ENCODE results near the gene CPED1.

CPED1 gene

DNA sequence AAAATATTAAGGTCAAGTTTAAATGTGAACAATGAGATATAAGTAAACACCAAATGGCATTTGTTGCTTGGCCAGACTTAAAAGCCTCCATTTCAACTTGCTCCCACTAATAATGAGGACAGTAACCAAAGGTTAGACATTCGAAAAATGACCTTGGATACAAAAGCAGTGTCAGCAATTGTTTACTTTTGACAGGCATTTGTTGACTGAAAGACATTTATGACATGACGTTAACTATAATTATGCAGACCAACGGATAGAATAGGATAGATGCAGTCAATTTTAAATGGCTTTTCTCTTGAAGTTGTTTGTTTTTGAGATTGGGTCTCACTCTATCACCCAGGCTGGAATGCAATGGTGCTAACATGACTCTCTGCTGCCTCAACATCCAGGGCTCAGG is 333.9 kb downstream of the CPED1 start:
- DNase-seq (ENCODE audit: low read depth), result no peak
- TF ChIP-seq, protein P1, sequence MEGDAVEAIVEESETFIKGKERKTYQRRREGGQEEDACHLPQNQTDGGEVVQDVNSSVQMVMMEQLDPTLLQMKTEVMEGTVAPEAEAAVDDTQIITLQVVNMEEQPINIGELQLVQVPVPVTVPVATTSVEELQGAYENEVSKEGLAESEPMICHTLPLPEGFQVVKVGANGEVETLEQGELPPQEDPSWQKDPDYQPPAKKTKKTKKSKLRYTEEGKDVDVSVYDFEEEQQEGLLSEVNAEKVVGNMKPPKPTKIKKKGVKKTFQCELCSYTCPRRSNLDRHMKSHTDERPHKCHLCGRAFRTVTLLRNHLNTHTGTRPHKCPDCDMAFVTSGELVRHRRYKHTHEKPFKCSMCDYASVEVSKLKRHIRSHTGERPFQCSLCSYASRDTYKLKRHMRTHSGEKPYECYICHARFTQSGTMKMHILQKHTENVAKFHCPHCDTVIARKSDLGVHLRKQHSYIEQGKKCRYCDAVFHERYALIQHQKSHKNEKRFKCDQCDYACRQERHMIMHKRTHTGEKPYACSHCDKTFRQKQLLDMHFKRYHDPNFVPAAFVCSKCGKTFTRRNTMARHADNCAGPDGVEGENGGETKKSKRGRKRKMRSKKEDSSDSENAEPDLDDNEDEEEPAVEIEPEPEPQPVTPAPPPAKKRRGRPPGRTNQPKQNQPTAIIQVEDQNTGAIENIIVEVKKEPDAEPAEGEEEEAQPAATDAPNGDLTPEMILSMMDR (conservative IDR thresholded peaks at IDR 0.05; ENCODE audit: low read length), result no peak
- no peak overlapping the region for H3K4me3 ChIP-seq (ENCODE audit: low read length)

DNA sequence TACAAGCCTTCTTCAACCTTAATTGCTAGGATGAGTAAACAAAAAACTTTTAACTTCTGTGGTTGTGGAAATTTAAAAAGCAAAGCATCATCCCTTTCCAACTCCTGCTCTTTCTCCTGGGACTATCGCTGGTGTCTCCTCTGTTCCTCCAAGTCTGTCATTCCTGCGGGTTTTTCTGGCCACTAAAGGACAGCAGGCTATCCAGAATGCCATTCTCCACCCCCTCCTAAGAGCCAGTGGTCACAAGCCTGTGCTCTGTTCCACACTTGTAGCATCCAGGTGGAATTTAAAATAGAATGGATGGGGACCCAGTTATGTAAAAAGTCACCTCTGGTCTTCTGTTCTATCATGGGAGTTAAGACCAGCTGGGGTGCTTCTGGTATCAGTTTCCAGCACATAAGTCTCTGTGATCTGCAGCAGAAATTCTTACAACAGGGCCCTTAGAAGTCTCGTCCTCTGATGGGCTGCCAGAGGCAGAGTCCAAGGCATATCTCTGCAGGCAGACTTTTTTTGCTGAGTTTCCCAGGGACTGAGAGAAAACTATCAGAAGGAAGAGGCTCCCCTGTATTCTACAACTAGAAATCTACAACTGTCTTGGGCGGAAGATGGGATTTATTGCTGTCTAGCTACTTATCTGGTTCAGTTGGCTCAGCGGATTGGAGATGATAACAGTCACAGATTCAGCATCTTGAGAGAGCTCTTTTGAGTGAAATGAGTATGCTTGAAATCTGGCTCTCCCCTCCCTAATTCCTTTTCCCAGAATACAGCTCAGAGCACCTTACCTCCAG is 335.2 kb downstream of the CPED1 start:
- TF ChIP-seq, protein P1 (conservative IDR thresholded peaks at IDR 0.05; ENCODE audit: low read length), result no peak
- no peak for DNase-seq (ENCODE audit: low read depth)
- no peak overlapping the region for H3K4me3 ChIP-seq (ENCODE audit: low read length)

DNA sequence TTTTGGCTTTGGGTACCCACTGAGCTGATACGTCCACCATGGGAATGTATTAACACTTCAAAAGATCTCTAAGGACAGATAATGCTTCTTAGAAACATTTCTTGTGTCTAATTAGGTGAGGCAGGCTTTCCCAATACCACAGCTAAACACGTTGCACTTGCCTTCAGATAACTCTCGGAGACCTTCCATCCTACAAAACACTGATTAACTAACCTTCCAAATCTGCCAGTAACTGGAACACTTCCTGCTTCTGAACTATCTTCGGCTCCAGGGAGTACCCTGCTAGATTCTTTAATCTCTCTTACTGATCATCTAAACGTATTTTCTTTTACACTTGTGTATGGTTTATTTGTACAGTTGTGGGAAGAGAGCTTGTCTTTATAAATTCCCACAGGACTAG is 339.2 kb downstream of the CPED1 start:
- TF ChIP-seq, protein P1 (conservative IDR thresholded peaks at IDR 0.05; ENCODE audit: low read length), result no peak
- DNase-seq (ENCODE audit: low read depth), result no peak
- H3K4me3 ChIP-seq (ENCODE audit: low read length), result no peak overlapping the region

DNA sequence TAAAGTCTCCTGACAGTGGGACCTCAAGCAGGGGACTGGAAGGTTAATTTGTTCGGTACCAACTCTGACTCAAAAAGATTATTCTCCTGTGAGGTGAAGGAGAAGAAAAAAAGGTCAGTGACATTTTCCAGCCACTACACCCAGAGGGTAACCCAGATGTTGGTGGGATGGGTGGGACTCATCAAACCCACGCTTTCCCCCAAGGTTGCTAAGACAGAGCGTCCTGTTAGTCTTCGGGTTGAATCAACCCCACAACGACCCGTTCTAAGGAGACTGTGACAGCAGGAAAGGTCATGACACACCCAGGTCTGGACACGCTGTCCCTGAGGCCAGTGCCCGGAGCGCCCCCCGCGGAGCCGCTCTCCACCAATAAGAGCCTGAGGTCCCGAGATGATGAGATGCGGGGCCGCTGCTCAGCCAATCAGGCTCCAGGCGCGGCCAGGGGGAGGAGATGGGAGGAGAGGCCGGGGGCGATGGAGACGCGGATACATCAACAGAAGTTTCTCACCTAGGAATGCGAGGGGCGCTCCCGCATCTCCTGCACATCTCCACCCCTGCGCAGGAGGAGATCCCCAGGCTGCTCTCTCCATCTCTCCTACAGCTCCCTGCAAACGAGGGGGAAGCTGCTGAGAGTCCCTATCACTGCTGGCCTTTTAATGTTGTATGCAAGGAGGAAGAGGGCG is 340.1 kb downstream of the CPED1 start, which contains the start of gene WNT16:
TSS of gene WNT16 (plus strand) at position 493 of the 683 bp plus-strand sequence. CDS start 293 bp downstream, outside the sequence.
- TF ChIP-seq, protein P1 (conservative IDR thresholded peaks at IDR 0.05; ENCODE audit: low read length), result no peak
- H3K4me3 ChIP-seq (ENCODE audit: low read length), result peak within 1 kb of the TSS; percentile 61
- no peak for DNase-seq (ENCODE audit: low read depth)

DNA sequence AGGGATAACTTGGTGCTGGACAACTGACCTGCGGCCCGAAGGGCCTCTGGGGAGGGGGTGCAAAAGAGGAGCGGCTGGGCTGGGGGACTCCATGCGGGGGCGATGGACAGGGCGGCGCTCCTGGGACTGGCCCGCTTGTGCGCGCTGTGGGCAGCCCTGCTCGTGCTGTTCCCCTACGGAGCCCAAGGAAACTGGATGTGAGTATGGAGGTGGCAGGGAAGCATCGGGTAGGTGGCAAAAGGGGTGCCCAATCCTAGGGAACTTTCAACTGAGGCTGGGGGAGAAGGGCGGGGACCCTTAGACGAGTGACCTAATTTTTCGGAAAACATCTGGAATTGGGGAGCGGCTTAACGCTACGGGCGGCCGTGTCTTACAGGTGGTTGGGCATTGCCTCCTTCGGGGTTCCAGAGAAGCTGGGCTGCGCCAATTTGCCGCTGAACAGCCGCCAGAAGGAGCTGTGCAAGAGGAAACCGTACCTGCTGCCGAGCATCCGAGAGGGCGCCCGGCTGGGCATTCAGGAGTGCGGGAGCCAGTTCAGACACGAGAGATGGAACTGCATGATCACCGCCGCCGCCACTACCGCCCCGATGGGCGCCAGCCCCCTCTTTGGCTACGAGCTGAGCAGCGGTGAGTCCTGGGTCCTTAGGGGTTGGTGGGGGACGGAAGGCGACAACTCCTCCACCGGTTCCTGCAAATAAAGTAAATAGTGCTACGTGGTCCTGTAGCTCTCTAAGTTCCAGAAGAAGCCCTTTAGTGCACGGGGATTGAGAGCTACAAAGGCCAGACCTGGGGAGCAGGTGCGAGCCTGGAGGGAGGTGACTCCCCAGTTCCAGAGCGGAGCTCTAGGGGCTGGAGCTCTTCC is 340.9 kb downstream of the CPED1 start:
- H3K4me3 ChIP-seq (ENCODE audit: low read length), result peak overlapping the region; percentile 61
- TF ChIP-seq, protein P1 (conservative IDR thresholded peaks at IDR 0.05; ENCODE audit: low read length), result no peak
- no peak for DNase-seq (ENCODE audit: low read depth)

DNA sequence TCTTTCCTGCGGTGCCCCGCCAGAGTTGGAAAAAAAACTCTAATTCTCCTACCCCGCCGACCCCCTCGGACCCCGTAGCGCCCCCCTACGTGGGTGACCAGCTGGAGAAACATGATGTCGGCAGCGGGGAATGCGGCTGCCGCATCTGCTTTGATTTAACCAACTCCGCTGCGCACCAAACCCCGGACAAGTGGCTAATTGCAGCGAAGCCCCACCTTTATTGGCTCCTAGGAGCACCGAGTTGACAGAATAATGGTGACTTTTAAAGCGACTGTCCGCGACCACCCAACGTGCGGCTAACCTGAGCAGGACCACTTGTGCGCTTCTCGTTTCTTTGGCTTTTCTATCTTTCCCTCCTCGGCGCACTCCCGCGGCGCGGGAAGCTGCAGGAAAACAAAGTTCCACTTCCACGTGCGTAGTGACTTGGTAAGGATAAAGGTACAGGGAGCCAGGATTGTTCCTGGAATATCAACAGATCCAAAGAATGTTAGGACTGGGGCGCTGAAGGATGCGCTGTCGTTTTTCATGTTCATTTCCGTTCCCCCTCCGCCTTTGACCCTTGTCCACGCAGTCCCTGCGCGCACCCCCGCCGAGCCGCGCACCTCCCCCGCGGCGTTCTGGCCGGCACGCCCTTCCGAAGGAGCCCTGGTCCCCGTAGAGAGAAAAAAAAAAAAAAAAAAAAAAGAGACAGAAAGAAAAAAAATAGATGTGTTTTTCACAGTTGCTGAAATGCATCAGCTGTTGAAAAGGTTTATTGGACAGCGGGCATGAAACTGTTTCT is 341.7 kb downstream of the CPED1 start:
- peak; percentile 23 for DNase-seq (ENCODE audit: low read depth)
- H3K4me3 ChIP-seq (ENCODE audit: low read length), result peak overlapping the region; percentile 61
- TF ChIP-seq, protein P1 (conservative IDR thresholded peaks at IDR 0.05; ENCODE audit: low read length), result no peak

Data from AG10803 (cell line).